HepG2 (cell line): ENCODE results near the gene NEURL2. TPM values are rescaled to one million over a fixed set of nuclear protein-coding genes. Genes with fewer than 3 reads are reported as not detected.
A peak's percentile ranks its signal among the peaks of the same experiment; 100 is the strongest.

Source experiments
- ISL2 ChIP-seq: sonication (generic); formaldehyde crosslinking; IDR thresholded peaks from 2 replicates; pipeline ENCODE4 v1.5.0; 2020; ENCODE audit warnings: missing genetic modification reagents
- KLF13 ChIP-seq: sonication (generic); formaldehyde crosslinking; IDR thresholded peaks from 2 replicates; pipeline ENCODE4 v1.4.0; 2020; ENCODE audit warnings: mild to moderate bottlenecking, missing genetic modification reagents
- MIXL1 ChIP-seq: IDR thresholded peaks from 2 replicates; pipeline ENCODE4 v1.6.1; 2016
- NR2F6 ChIP-seq, 2 experiments: IDR thresholded peaks; 2 replicates each; pipeline ENCODE4 v1.6.1; 2016; ENCODE audit warnings: antibody characterized with exemption in 1 of 2, mild to moderate bottlenecking in 1 of 2
- RBFOX2 ChIP-seq: fragments of 200-400 bp; formaldehyde crosslinking; IDR thresholded peaks from 2 replicates; pipeline ENCODE4 v1.6.1; 2017; ENCODE audit warnings: low read depth, mild to moderate bottlenecking, low read length
- ZKSCAN8 ChIP-seq: IDR thresholded peaks from 2 replicates; pipeline ENCODE4 v1.6.1; 2016; ENCODE audit warnings: borderline replicate concordance, missing genetic modification reagents, missing compliant biosample characterization
- ZMYM3 ChIP-seq: sonication (generic); formaldehyde crosslinking; IDR thresholded peaks from 2 replicates; pipeline ENCODE4 v1.5.1; 2020; ENCODE audit warnings: mild to moderate bottlenecking, missing genetic modification reagents
- ZNF296 ChIP-seq: sonication (generic); formaldehyde crosslinking; conservative IDR thresholded peaks from 2 replicates; pipeline ENCODE4 v1.5.0; 2020; ENCODE audit warnings: mild to moderate bottlenecking, missing genetic modification reagents
- ZNF432 ChIP-seq: sonication (generic); formaldehyde crosslinking; IDR thresholded peaks from 2 replicates; pipeline ENCODE4 v1.5.0; 2020; ENCODE audit warnings: missing genetic modification reagents, mild to moderate bottlenecking, borderline replicate concordance
- ZNF468 ChIP-seq: sonication (generic); formaldehyde crosslinking; IDR thresholded peaks from 2 replicates; pipeline ENCODE4 v1.8.0; 2022; ENCODE audit warnings: mild to moderate bottlenecking, moderate library complexity, missing genetic modification reagents
- ZNF558 ChIP-seq: sonication (generic); formaldehyde crosslinking; IDR thresholded peaks from 2 replicates; pipeline ENCODE4 v1.9.0; 2022; ENCODE audit warnings: mild to moderate bottlenecking, missing genetic modification reagents, borderline replicate concordance
- ZNF652 ChIP-seq: IDR thresholded peaks from 2 replicates; pipeline ENCODE4 v1.6.1; 2016; ENCODE audit warnings: low read depth, borderline replicate concordance
- polyA plus RNA-seq, 8 experiments: library from polyadenylated mRNA; depleted of rRNA in 3 of 8; stranded (reverse) in 7 of 8; unstranded in 1 of 8; fragments of >200 nt; fragmentation: Illumina TruSeq in 4 of 8; extraction: Trizol in 4 of 8; gene quantifications; 2 replicates each; pipeline versions ENCODE4 v1.2.1 to v1.2.3, GENCODE V29; 2011 to 2016; ENCODE audit warnings: low read depth in 4 of 8, missing spikeins in 1 of 8, mixed read lengths in 1 of 8; ENCODE audit not compliant: insufficient read depth in 1 of 8
- total RNA-seq, 5 experiments: library from RNA; depleted of rRNA; stranded (reverse); fragments of >200 nt; fragmentation: Illumina TruSeq; extraction: Trizol; gene quantifications; 2 replicates each; pipeline ENCODE4 v1.2.3, GENCODE V29; 2016; ENCODE audit warnings: low read depth in 1 of 5
- TF ChIP-seq, protein P1 (sequence below): sonication (generic); formaldehyde crosslinking; IDR thresholded peaks from 2 replicates; pipeline ENCODE4 v1.9.0; 2021; ENCODE audit warnings: missing genetic modification reagents, borderline replicate concordance
- TF ChIP-seq, protein P2 (sequence below): sonication (generic); formaldehyde crosslinking; IDR thresholded peaks from 2 replicates; pipeline ENCODE4 v1.4.0; 2020; ENCODE audit warnings: missing genetic modification reagents
- TF ChIP-seq, protein P3 (sequence below): sonication (generic); formaldehyde crosslinking; IDR thresholded peaks from 2 replicates; pipeline ENCODE4 v1.4.0; 2020; ENCODE audit warnings: missing genetic modification reagents
- TF ChIP-seq, protein P4 (sequence below): sonication (generic); formaldehyde crosslinking; IDR thresholded peaks from 2 replicates; pipeline ENCODE4 v1.4.0; 2020; ENCODE audit warnings: mild to moderate bottlenecking, missing genetic modification reagents
- TF ChIP-seq, protein P5 (sequence below): IDR thresholded peaks from 2 replicates; pipeline ENCODE4 v1.6.1; 2016; ENCODE audit warnings: low read depth, control low read depth
- TF ChIP-seq, protein P6 (sequence below): sonication (generic); formaldehyde crosslinking; IDR thresholded peaks from 2 replicates; pipeline ENCODE4 v1.4.0; 2020; ENCODE audit warnings: mild to moderate bottlenecking, missing genetic modification reagents
- TF ChIP-seq, protein P7 (sequence below): sonication (generic); formaldehyde crosslinking; IDR thresholded peaks from 2 replicates; pipeline ENCODE4 v1.5.0; 2020; ENCODE audit warnings: missing genetic modification reagents

NEURL2 gene
- total and polyA plus RNA-seq, 2 of the 13 experiments (the other 11 are each of a cell fraction or from before 2014, with no cell fraction given), result 7.2 to 9.7 TPM

DNA sequence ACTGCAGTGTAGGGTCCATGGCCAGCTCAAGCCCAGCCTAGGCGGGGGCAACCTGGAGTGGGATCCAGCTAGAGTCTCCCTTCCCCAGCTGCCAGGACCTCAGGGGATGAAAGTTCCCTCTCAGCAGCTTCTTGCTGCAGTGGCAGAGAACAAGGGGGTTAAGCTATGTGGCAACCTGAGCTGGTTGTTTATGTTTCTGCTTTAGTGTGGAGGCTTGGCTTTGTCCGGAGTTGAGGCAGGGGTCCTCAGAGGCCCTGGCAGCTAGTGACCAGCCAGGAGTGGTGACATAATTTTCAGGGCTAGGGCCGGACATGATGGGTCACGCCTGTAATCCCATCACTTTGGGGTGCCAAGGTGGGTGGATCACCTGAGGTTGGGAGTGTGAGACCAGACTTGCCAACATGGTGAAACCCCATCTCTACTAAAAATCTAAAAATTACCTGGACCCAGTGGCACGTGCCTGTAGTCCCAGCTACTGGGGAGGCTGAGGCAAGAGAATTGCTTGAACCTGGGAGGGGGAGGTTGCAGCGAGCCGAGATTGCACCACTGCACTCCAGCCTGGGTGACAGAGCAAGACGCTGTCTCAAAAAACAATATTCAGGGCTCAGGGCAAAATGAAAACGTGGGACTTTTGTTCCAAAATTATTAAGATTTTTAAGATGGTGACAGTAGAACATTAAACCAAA, 35.0 kb upstream of the NEURL2 start (continued):
- TF ChIP-seq ZNF652 (peak; percentile 84), ZMYM3 (CRISPR knock-in tag) (peak; percentile 86), ZKSCAN8 (no peak), ZNF432 (CRISPR knock-in tag) (no peak), ZNF468 (CRISPR knock-in tag) (no peak), MIXL1 (CRISPR knock-in tag) (no peak), ISL2 (CRISPR knock-in tag) (0 out of 2 replicates have a peak, but pooled peaks have one; percentile 5), KLF13 (CRISPR knock-in tag) (no peak), RBFOX2 (no peak), NR2F6 (IDR thresholded peaks at IDR 0.05) (no peak), NR2F6 (CRISPR knock-in tag; IDR thresholded peaks at IDR 0.05) (no peak), ZNF296 (no peak), ZNF558 (CRISPR knock-in tag) (no peak)
- TF ChIP-seq, protein P1, sequence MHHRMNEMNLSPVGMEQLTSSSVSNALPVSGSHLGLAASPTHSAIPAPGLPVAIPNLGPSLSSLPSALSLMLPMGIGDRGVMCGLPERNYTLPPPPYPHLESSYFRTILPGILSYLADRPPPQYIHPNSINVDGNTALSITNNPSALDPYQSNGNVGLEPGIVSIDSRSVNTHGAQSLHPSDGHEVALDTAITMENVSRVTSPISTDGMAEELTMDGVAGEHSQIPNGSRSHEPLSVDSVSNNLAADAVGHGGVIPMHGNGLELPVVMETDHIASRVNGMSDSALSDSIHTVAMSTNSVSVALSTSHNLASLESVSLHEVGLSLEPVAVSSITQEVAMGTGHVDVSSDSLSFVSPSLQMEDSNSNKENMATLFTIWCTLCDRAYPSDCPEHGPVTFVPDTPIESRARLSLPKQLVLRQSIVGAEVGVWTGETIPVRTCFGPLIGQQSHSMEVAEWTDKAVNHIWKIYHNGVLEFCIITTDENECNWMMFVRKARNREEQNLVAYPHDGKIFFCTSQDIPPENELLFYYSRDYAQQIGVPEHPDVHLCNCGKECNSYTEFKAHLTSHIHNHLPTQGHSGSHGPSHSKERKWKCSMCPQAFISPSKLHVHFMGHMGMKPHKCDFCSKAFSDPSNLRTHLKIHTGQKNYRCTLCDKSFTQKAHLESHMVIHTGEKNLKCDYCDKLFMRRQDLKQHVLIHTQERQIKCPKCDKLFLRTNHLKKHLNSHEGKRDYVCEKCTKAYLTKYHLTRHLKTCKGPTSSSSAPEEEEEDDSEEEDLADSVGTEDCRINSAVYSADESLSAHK, result no peak
- TF ChIP-seq, protein P2, sequence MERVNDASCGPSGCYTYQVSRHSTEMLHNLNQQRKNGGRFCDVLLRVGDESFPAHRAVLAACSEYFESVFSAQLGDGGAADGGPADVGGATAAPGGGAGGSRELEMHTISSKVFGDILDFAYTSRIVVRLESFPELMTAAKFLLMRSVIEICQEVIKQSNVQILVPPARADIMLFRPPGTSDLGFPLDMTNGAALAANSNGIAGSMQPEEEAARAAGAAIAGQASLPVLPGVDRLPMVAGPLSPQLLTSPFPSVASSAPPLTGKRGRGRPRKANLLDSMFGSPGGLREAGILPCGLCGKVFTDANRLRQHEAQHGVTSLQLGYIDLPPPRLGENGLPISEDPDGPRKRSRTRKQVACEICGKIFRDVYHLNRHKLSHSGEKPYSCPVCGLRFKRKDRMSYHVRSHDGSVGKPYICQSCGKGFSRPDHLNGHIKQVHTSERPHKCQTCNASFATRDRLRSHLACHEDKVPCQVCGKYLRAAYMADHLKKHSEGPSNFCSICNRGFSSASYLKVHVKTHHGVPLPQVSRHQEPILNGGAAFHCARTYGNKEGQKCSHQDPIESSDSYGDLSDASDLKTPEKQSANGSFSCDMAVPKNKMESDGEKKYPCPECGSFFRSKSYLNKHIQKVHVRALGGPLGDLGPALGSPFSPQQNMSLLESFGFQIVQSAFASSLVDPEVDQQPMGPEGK (CRISPR knock-in tag), result peak; percentile 28; the same call in 1 of the 2 replicates
- TF ChIP-seq, protein P3, sequence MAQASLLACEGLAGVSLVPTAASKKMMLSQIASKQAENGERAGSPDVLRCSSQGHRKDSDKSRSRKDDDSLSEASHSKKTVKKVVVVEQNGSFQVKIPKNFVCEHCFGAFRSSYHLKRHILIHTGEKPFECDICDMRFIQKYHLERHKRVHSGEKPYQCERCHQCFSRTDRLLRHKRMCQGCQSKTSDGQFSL (CRISPR knock-in tag), result no peak
- TF ChIP-seq, protein P4, sequence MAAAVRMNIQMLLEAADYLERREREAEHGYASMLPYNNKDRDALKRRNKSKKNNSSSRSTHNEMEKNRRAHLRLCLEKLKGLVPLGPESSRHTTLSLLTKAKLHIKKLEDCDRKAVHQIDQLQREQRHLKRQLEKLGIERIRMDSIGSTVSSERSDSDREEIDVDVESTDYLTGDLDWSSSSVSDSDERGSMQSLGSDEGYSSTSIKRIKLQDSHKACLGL (CRISPR knock-in tag), result no peak
- TF ChIP-seq, protein P5, sequence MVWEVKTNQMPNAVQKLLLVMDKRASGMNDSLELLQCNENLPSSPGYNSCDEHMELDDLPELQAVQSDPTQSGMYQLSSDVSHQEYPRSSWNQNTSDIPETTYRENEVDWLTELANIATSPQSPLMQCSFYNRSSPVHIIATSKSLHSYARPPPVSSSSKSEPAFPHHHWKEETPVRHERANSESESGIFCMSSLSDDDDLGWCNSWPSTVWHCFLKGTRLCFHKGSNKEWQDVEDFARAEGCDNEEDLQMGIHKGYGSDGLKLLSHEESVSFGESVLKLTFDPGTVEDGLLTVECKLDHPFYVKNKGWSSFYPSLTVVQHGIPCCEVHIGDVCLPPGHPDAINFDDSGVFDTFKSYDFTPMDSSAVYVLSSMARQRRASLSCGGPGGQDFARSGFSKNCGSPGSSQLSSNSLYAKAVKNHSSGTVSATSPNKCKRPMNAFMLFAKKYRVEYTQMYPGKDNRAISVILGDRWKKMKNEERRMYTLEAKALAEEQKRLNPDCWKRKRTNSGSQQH (CRISPR knock-in tag), result no peak
- TF ChIP-seq, protein P6, sequence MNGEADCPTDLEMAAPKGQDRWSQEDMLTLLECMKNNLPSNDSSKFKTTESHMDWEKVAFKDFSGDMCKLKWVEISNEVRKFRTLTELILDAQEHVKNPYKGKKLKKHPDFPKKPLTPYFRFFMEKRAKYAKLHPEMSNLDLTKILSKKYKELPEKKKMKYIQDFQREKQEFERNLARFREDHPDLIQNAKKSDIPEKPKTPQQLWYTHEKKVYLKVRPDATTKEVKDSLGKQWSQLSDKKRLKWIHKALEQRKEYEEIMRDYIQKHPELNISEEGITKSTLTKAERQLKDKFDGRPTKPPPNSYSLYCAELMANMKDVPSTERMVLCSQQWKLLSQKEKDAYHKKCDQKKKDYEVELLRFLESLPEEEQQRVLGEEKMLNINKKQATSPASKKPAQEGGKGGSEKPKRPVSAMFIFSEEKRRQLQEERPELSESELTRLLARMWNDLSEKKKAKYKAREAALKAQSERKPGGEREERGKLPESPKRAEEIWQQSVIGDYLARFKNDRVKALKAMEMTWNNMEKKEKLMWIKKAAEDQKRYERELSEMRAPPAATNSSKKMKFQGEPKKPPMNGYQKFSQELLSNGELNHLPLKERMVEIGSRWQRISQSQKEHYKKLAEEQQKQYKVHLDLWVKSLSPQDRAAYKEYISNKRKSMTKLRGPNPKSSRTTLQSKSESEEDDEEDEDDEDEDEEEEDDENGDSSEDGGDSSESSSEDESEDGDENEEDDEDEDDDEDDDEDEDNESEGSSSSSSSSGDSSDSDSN, result peak; percentile 41; the same call in 1 of the 2 replicates
- TF ChIP-seq, protein P7, sequence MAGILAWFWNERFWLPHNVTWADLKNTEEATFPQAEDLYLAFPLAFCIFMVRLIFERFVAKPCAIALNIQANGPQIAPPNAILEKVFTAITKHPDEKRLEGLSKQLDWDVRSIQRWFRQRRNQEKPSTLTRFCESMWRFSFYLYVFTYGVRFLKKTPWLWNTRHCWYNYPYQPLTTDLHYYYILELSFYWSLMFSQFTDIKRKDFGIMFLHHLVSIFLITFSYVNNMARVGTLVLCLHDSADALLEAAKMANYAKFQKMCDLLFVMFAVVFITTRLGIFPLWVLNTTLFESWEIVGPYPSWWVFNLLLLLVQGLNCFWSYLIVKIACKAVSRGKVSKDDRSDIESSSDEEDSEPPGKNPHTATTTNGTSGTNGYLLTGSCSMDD, result no peak
